ENCODE results near the gene RBSN.
A peak's percentile ranks its signal among the peaks of the same experiment; 100 is the strongest.
"Not testable (repeated sequence)": the region's sequence is repeated elsewhere in the genome, so short reads cannot be mapped to it uniquely, and the experiment has no call there.

RBSN gene

GRCh38 chr3:15098503-15099363, at the start of gene RBSN:
TSS of gene RBSN (minus strand) at chr3:15099148. CDS start at chr3:15096120, 3,028 bp downstream.
- peak within 1 kb of the TSS; percentile 95 for H3K4me3 ChIP-seq (ENCODE audit: low read depth, low read length)
- TF ChIP-seq CTCF (IDR thresholded peaks at IDR 0.05; ENCODE audit: borderline replicate concordance, insufficient read depth, low read depth, low read length) = no peak

- H3K4me3 ChIP-seq (ENCODE audit: low read depth, low read length) = no peak overlapping the region
Measured at GRCh38 chr3:15148614-15149013, 49.7 kb upstream of the RBSN start.

GRCh38 chr3:15136885-15137284, 37.9 kb upstream of the RBSN start:
- H3K4me3 ChIP-seq (ENCODE audit: low read depth, low read length) = not testable (repeated sequence)

More at GRCh38 chr3:15148614-15149013, 49.7 kb upstream of the RBSN start:
- TF ChIP-seq CTCF (IDR thresholded peaks at IDR 0.05; ENCODE audit: borderline replicate concordance, insufficient read depth, low read depth, low read length) = 0 out of 2 replicates have a peak, but pooled peaks have one; percentile 10

- H3K4me3 ChIP-seq (ENCODE audit: low read depth, low read length) = not testable (repeated sequence)
Measured at GRCh38 chr3:15134968-15135367, 36.0 kb upstream of the RBSN start.

- H3K4me3 ChIP-seq (ENCODE audit: low read depth, low read length) = not testable (repeated sequence)
Measured at GRCh38 chr3:15128403-15128802, 29.5 kb upstream of the RBSN start.

- not testable (repeated sequence) for H3K4me3 ChIP-seq (ENCODE audit: low read depth, low read length)
Measured at GRCh38 chr3:15126975-15127374, 28.0 kb upstream of the RBSN start.

GRCh38 chr3:15122398-15122797, 23.4 kb upstream of the RBSN start:
- H3K4me3 ChIP-seq (ENCODE audit: low read depth, low read length) = no peak overlapping the region
- TF ChIP-seq CTCF (IDR thresholded peaks at IDR 0.05; ENCODE audit: borderline replicate concordance, insufficient read depth, low read depth, low read length) = no peak

GRCh38 chr3:15121936-15122335, 23.0 kb upstream of the RBSN start:
- no peak overlapping the region for H3K4me3 ChIP-seq (ENCODE audit: low read depth, low read length)
- no peak for TF ChIP-seq CTCF (IDR thresholded peaks at IDR 0.05; ENCODE audit: borderline replicate concordance, insufficient read depth, low read depth, low read length)

GRCh38 chr3:15120986-15121385, 22.0 kb upstream of the RBSN start:
- no peak overlapping the region for H3K4me3 ChIP-seq (ENCODE audit: low read depth, low read length)
- TF ChIP-seq CTCF (IDR thresholded peaks at IDR 0.05; ENCODE audit: borderline replicate concordance, insufficient read depth, low read depth, low read length) = no peak

All from GM12875 (cell line).